Left kidney (tissue), 2 donors: ENCODE results near the gene NFKBIE. TPM values are rescaled to one million over a fixed set of nuclear protein-coding genes. Genes with fewer than 3 reads are reported as not detected.

Experiments used
- DNase-seq: peaks from one replicate; pipeline ENCODE4 v3.0.0-alpha.2; 2013
- polyA plus RNA-seq: library from polyadenylated mRNA; unstranded; fragments of 120-200 nt; gene quantifications from one replicate; pipeline ENCODE4 v1.2.1, GENCODE V29; 2013; ENCODE audit not compliant: insufficient read length

The NFKBIE gene
- polyA plus RNA-seq, 1 donor = 9.6 TPM

- DNase-seq = no peak
Observed at GRCh38 chr6:44298055-44298803, 32.9 kb upstream of the NFKBIE start.

- DNase-seq = peak; percentile 38
Observed at GRCh38 chr6:44297063-44298038, 32.0 kb upstream of the NFKBIE start.

GRCh38 chr6:44294832-44295791 is 29.8 kb upstream of the NFKBIE start:
- DNase-seq = no peak

- no peak for DNase-seq
Observed at GRCh38 chr6:44292661-44293365, 27.5 kb upstream of the NFKBIE start.

GRCh38 chr6:44291841-44292240 is 26.5 kb upstream of the NFKBIE start:
- no peak for DNase-seq

- no peak for DNase-seq
Observed at GRCh38 chr6:44289726-44290260, 24.4 kb upstream of the NFKBIE start.

GRCh38 chr6:44286747-44287146 is 21.4 kb upstream of the NFKBIE start:
- DNase-seq = no peak

- DNase-seq = no peak
Observed at GRCh38 chr6:44286285-44286565, 20.9 kb upstream of the NFKBIE start.

- DNase-seq = no peak
Observed at GRCh38 chr6:44285552-44286284, 20.4 kb upstream of the NFKBIE start.

- no peak for DNase-seq
Observed at GRCh38 chr6:44284867-44285266, 19.5 kb upstream of the NFKBIE start.

- DNase-seq = no peak
Observed at GRCh38 chr6:44284121-44284520, 18.8 kb upstream of the NFKBIE start.

GRCh38 chr6:44278774-44279697 is 13.7 kb upstream of the NFKBIE start:
- no peak for DNase-seq

GRCh38 chr6:44278315-44278714 is 13.0 kb upstream of the NFKBIE start:
- no peak for DNase-seq

- DNase-seq = no peak
Observed at GRCh38 chr6:44277763-44278162, 12.4 kb upstream of the NFKBIE start.

- DNase-seq = no peak
Observed at GRCh38 chr6:44276667-44277640, 11.6 kb upstream of the NFKBIE start.

- no peak for DNase-seq
Observed at GRCh38 chr6:44275749-44276648, 10.6 kb upstream of the NFKBIE start.

GRCh38 chr6:44275271-44275748 is 10.0 kb upstream of the NFKBIE start:
- no peak for DNase-seq
